Esophagus squamous epithelium (tissue), 4 donors: ENCODE measurements around the gene MOGAT1.

ENCODE experiments used
- CTCF ChIP-seq, 6 experiments: fragments of 450-650 bp in 4 of 6; fragments of 200-600 bp in 2 of 6; sonication (generic) in 2 of 6; IDR thresholded peaks; one replicate each; pipeline ENCODE4 v1.5.1; 2016 to 2019; ENCODE audit warnings: antibody characterized with exemption in 6 of 6, mild to moderate bottlenecking in 4 of 6, moderate library complexity in 4 of 6
- POLR2A ChIP-seq, 4 donors: fragments of 450-650 bp; IDR thresholded peaks; one replicate each; pipeline ENCODE4 v1.6.1; 2017; ENCODE audit warnings: antibody characterized with exemption in 4 of 4, mild to moderate bottlenecking in 4 of 4, moderate library complexity in 3 of 4

- TF ChIP-seq CTCF (IDR thresholded peaks at IDR 0.05) (no peak), POLR2A (IDR thresholded peaks at IDR 0.05) (no peak)
These were observed 39.3 kb downstream of the MOGAT1 start for GRCh38 chr2:222710736-222711135.
